ENCODE data around the gene SLTM. TPM values are rescaled to one million over a fixed set of nuclear protein-coding genes. Genes with fewer than 3 reads are reported as not detected.
"Not testable (repeated sequence)": the region's sequence is repeated elsewhere in the genome, so short reads cannot be mapped to it uniquely, and the experiment has no call there.

Gene SLTM
- total RNA-seq, 1 experiment from 2014 or later: 92.9 TPM

- no peak for DNase-seq (ENCODE audit: low spot score)
Observed at GRCh38 chr15:58876306-58877106, 57.0 kb downstream of the SLTM start.

DNA sequence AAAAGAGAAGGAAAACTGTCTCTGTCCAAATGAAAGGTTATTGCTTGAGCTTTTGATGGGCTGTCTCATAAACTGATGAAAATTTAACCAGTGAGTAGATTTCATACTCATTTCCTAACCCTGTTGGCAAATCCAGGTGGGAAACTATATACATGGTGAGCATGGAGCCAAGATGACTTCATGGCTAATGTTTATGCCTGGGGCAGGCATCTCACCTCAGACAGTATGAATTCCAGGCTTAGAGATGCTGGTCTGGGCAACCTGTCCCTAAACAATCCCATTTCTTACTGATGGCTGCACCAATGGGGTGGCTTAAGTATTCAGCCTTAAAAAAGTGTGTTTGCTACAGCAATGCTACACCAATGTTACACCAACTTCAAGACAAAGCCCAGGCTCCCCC is 58.1 kb downstream of the SLTM start:
- DNase-seq (ENCODE audit: low spot score): no peak

DNA sequence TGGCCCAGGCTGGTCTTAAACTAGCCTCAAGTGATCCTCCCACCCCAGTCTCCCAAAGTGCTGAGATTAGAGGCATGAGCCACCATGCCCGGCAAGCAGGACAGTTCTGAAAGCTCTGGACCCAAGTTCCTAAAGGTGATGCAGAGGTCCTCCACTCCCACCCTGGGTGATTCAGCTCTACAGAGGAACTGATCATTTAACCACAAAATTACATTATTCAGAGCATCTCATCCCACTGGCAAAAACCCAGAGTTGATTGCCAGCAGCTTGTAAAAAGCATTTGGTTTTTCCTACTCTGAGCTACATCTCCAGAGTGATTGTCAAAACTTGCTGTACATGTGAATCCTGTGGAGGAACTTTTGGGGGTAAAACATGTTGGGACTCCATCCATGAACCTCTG is 60.2 kb downstream of the SLTM start:
- DNase-seq (ENCODE audit: low spot score): no peak

DNA sequence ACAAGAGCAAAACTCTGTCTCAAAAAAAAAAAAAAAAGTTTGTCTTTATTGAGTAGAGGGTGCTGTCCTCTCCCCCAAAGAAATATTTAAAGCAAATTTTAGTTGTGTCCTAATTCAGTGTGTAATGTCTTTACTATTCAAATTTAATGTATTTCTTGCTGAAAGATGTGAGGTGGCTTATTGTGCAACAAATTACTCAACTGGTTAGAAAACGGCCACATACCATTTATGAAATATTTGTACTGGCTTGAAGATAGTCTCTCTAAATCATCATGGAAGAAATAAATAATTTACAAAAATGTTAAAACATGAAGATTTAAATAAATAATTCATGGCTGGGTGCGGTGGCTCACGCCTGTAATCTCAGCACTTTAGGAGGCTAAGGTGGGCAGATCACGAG is 63.0 kb downstream of the SLTM start:
- no peak for DNase-seq (ENCODE audit: low spot score)

GRCh38 chr15:58867926-58868325 is 65.6 kb downstream of the SLTM start:
- no peak for DNase-seq (ENCODE audit: low spot score)

GRCh38 chr15:58865425-58865880 is 68.0 kb downstream of the SLTM start:
- DNase-seq (ENCODE audit: low spot score): no peak

DNA sequence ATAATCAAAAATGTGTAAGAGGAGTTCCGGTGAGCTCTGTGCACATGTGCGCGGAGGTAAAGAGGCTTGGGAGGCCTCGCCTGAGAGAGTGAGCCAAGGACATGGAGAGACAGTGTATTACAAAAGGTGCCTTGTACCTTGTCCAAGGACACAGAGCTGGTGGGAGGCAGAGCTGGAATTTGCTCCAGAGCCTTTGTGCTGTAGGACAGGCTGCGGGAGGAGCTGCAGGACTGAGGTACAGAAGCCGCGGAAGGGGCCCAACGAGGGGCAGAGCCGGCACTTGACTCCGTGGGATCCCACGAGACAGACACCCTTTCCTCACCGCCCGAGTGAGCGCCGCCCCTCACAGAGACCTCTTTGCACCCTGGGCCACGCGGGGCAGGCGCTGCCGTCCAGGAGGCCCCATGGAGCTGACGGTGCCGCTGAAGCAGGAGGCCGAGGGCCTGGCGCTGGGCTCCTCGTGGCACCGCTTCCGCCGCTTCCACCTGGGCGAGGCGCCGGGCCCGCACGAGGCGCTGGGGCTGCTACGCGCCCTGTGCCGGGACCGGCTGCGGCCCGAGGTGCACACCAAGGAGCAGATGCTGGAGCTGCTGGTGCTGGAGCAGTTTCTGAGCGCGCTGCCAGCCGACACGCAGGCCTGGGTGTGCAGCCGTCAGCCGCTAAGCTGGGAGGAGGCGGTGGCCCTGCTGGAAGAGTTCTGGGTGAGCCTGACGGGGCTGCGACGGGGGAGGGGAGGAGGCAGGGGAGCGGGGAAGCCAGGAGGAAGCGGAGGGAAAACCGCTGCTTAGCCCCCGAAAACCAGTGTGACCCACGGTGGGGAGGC is 68.7 kb downstream of the SLTM start:
- DNase-seq (ENCODE audit: low spot score): no peak

DNA sequence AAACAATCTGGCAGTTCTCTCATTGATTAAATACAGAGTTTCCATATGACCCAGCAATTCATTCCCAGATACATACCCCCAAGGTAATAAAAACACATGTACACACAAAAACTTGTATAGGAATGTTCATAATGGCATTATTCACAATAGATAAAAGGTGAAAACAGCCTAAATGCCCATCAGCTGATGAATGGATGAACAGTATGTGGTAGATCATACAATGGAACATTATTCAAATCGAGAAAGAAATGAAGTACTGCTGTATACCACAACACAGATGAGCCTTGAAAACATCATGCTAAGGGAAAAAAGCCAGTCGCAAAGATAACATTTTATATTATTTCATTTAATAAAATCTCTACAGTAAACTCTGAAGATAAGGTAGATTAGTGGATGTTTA is 71.2 kb downstream of the SLTM start:
- no peak for DNase-seq (ENCODE audit: low spot score)

- not testable (repeated sequence) for DNase-seq (ENCODE audit: low spot score)
Observed at GRCh38 chr15:58856621-58857020, 76.9 kb downstream of the SLTM start.

DNA sequence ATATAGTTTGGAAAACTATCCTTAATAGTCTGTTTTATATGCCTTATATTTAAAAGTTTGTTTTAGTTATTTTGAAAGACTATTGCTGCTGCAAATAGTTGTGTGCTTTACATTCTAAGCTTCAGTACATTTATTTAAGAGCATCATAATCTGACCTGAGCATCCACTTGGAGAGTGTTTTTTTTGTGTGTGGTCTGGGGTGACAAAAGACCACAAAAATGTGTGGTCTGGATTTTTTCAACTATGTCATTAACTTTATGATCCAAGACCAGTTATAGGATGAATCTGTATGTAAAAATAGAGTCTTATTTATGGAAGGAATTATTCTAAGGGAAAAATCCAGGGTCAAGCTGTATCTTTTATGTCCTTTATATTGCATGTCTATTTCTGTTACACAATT is 77.4 kb downstream of the SLTM start:
- DNase-seq (ENCODE audit: low spot score): no peak

- DNase-seq (ENCODE audit: low spot score): no peak
Observed at GRCh38 chr15:58854593-58854992, 78.9 kb downstream of the SLTM start.

- DNase-seq (ENCODE audit: low spot score): peak; percentile 57
Observed at GRCh38 chr15:58852347-58852746, 81.1 kb downstream of the SLTM start.

DNA sequence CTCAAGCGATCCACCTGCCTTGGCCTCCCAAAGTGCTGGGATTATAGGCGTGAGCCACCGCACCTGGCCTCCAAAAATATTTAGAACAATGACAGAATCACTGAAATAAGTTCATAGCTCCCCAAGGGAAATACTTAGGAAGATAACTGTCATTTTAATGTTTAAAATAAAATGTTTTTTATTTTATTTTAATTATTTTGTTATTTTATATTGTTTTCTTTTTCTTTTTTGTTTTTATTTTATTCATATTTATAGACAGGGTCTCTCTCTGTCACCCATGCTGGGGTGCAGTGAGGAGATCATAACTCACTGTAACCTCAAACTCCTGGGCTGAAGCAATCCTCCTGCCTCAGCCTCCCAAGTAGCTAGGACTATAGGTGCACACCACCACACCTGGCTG is 82.3 kb downstream of the SLTM start:
- DNase-seq (ENCODE audit: low spot score): not testable (repeated sequence)

GRCh38 chr15:58842713-58843396 is 90.6 kb downstream of the SLTM start:
- no peak for DNase-seq (ENCODE audit: low spot score)

DNA sequence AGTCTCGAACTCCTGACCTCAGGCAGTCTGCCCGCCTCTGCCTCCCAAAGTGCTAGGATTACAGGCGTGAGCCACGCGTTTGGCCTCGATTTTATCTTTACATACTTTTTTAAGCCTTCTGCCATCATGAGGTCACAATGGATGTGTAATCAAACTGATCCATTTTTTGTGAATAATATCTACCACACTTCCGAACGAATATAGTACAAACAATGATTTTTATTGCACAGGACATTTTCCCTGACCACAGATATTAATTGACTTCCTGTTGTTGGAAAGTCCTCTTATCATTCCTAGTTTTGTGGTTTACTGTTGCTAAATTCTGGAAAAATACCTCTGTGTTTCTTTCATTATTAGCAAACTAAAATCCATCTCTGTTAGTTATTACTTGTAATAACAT is 93.4 kb downstream of the SLTM start:
- DNase-seq (ENCODE audit: low spot score): peak; percentile 66

GRCh38 chr15:58839485-58839884 is 94.0 kb downstream of the SLTM start:
- DNase-seq (ENCODE audit: low spot score): peak; percentile 26

DNA sequence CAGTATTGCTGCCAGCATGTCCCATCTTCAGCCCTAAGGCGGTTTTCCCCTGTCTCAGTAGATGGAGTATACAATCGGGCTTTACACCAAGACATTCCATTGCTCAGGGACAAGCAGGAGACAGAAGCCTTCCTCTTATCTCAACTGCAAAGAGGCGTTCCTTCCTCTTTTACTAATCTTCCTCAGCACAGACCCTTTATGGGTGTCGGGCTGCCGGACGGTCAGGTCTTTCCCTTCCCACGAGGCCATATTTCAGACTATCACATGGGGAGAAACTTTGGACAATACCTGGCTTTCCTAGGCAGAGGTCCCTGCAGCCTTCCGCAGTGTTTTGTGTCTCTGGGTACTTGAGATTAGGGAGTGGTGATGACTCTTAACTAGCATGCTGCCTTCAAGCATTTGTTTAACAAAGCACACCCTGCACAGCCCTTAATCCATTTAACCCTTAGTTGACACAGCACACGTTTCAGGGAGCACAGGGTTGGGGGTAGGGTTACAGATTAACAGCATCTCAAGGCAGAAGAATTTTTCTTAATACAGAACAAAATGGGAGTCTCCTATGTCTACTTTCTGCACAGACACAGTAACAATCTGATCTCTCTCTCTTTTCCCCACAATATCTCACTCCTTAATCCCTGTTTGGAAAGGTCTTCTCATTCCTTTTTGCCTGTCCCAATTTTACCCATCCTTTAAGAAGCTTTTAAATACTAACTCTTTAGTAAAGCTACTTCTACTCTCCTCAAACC is 99.6 kb downstream of the SLTM start:
- DNase-seq (ENCODE audit: low spot score): not testable (repeated sequence)

GRCh38 chr15:58830556-58830955 is 102.9 kb downstream of the SLTM start:
- no peak for DNase-seq (ENCODE audit: low spot score)

Measured in HT-29 (cell line).